HG02610 (cell line): ENCODE measurements around the gene ITPR3.

ENCODE experiments used
- ATAC-seq: cut with Tn5 transposase; IDR thresholded peaks from one replicate; pipeline ENCODE4 v1.9.1; 2021; ENCODE audit warnings: mild to moderate bottlenecking, moderate library complexity; ENCODE audit not compliant: unreplicated experiment

Gene ITPR3

DNA sequence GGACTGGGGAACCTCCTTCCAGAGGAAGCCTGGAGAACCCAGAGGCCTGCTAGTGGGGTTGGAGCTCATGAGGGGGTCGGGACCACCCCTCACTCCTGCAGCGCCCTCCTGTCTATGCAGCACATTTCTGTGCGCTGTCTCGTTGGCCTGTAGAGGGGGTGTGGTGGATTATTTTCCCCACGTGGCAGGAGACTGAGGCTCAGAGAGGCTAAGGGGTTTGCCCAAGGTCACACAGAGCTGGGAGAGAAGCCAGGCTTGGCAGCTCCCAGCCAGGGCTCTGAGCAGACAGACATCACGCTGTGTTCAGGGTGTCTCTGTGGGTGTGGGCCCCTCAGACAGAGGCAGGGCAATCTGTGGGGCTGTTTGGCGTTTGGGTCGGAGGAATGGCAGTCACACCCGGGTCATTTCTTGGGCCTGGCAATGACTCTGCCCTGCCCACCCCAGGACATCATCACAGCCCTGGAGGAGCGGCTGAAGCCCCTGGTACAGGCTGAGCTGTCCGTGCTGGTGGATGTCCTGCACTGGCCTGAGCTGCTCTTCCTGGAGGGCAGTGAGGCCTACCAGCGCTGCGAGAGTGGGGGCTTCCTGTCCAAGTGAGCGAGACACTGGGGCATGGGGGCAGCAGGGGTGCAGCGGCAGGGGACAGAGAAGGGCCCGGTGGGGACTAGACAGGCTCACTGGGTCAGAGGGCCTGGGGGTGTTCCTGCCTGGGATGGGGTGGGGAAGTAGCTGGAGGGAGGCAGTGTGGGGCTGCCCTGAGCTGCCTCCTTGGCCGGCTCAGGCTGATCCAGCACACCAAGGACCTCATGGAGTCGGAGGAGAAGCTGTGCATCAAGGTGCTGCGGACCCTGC lies 62.7 kb downstream of the ITPR3 start:
- ATAC-seq = no peak

DNA sequence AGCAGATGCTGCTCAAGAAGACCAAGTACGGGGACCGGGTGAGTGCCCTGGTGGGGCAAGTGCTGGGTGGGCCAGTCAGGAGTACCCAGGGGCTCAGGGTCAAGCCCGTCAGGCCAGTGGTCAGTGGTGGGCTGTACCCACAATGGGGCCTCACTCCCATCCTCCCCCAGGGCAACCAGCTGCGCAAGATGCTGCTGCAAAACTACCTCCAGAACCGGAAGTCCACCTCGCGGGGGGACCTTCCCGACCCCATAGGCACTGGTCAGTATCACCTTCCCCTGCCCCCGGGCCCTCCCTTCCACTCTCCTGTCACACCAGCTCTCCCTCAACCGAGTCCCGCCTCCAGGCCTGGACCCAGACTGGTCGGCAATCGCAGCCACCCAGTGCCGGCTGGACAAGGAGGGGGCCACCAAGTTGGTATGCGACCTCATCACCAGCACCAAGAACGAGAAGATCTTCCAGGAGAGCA lies 63.3 kb downstream of the ITPR3 start:
- no peak for ATAC-seq

DNA sequence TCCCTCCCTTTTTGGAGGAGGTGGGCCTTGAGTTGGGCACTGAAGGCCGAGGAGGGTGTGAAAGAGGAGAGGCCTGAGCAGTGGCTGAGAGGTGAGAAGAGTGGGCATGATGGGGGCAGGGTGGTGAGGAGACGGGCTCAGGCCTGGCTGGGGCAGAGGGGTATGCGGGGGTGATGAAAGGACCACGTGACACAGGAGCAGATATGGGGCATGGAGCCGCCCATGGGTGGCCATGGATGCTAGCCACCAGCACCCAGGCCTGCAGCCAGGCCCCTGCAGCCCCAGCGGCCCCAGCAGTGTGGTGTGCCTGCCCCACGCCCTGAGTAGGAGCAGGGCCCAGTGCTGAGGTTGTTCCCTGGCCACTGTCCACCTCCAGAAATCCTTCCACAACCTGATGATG lies 63.9 kb downstream of the ITPR3 start:
- ATAC-seq = no peak

GRCh38 chr6:33685411-33686224 lies 64.5 kb downstream of the ITPR3 start:
- ATAC-seq = no peak

- ATAC-seq = no peak
These were observed 65.3 kb downstream of the ITPR3 start for GRCh38 chr6:33686225-33686924.

DNA sequence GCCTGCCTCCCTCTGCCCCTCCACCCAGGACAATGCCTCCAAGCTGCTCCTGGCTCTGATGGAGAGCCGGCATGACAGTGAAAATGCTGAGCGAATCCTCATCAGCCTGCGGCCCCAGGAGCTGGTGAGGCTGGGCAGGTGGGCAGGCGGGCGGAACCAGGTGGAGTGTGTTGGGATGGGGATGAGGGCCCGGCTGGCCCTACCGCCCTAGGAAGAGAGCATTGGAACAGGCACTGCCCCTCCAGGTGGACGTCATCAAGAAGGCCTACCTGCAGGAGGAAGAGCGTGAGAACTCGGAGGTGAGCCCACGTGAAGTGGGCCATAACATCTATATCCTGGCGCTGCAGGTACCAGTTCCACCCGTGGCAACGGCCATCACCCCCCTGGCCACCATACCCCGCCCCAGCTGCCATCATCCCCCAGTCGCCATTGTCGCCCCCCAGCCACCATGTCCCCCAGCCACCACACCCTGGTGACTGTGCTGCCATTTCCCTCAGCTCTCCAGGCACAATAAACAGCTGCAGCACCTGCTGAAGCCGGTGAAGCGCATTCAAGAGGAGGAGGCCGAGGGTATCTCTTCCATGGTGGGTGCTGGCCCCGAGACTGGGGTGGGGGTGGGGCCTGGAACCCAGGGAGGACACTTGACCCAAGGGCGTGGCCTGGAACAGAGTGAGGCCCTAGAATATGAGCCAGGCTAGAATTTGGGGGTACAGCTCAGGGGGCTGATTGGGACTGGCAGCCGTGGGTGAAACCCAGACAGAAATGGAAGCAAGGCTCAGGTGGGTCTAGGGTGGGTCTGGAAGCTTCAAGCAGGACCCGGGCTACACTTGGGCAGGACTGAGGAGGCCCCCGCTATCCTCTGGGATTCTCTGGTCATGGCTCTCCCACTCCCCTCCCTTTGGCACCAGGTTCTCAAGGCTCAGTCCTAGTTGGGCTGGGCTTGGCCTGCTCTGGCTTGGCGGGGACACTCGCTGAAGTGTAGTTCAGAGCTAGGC lies 66.2 kb downstream of the ITPR3 start:
- ATAC-seq = no peak

DNA sequence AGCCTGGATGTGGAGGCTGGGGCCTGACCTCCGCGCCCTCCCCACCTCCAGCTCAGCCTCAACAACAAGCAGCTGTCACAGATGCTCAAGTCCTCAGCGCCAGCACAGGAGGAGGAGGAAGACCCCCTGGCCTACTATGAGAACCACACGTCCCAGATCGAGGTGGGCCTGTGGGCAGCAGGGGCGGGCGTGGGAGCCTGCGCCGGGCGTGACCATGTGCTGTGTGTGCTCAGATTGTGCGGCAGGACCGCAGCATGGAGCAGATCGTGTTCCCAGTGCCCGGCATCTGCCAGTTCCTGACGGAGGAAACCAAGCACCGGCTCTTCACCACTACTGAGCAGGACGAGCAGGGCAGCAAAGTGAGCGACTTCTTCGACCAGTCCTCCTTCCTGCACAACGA lies 66.9 kb downstream of the ITPR3 start:
- no peak for ATAC-seq

DNA sequence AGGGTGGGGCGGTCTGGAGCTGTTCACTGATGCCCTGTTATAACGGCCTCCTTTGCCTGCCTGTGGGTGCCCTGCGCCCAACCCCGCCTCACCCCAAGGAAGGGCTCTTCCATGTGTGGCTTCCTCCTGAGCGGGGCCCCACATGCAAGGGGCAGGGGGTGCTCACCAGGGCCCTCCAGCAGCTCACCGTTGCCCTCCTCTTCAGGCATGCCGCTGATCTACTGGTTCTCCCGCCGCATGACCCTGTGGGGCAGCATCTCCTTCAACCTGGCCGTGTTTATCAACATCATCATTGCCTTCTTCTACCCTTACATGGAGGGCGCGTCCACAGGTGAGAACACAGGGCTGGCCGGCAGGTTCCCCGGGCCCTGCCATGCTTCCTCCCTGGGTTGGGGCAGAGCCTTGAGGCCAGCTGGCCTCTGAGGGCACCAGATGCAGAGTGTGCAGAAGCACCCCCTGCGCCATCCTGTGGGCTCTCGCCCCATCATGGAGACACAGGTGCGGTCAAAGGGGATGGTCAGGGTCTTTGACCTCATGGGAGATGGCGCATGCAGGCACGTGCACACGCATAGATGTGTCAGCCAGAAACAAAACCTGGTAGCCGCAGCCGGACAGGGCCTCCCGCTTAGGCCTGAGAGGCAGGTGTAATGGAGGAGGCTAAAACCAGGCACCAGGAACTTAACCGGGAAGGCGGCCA lies 67.5 kb downstream of the ITPR3 start:
- no peak for ATAC-seq

DNA sequence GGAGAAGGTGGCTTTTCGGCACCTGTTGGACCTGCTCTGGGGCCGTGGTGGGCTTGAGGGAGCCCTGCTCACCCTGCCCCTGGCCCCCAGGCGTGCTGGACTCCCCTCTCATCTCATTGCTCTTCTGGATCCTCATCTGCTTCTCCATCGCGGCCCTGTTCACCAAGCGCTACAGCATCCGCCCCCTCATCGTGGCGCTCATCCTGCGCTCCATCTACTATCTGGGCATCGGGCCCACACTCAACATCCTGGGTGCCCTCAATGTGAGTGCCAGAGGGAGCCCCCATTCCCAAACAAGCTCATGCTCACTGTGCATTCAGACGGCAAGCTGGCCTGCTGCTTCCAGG lies 68.0 kb downstream of the ITPR3 start:
- ATAC-seq = no peak

DNA sequence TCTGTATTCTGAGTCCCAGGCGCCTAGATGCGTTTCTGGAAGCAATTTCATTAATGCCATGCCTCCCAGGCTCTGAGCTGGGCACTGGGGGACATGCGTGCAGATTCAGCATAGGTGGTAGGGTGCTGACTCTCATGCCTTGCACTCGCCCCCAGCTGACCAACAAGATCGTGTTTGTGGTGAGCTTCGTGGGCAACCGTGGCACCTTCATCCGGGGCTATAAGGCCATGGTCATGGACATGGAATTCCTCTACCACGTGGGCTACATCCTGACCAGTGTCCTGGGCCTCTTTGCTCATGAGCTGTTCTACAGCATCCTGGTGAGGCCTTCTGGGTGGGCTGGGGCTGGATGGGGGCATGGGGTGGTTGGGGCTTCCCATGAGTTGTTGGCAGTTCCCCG lies 68.8 kb downstream of the ITPR3 start:
- ATAC-seq = no peak

GRCh38 chr6:33690766-33691165 lies 69.6 kb downstream of the ITPR3 start:
- ATAC-seq = no peak

DNA sequence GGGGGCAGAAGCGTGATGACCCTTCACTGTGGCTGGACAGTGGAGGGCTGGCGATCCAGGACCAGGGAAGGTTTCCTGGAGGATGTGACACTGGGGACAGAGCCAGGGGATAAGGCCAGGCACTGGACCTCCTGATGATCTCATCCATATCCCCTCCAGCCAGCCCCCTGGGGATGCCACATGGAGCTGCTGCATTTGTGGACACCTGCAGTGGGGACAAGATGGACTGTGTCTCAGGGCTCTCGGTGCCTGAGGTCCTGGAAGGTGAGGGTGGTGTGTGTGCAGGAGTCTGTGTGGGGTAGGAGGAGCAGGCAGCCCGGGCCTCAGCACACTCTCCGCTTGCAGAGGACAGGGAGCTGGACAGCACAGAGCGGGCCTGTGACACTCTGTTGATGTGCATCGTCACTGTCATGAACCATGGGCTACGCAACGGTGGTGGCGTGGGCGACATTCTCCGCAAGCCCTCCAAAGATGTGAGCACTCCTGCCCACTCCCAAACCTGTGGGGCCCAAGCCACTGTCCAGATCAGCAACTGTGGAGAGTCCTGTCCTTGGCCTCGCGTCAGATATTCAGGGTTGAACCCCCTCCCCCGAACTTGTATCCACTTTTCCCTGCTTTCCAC lies 70.4 kb downstream of the ITPR3 start:
- no peak for ATAC-seq

GRCh38 chr6:33692078-33692759 lies 71.1 kb downstream of the ITPR3 start:
- no peak for ATAC-seq

GRCh38 chr6:33692760-33693158 lies 71.6 kb downstream of the ITPR3 start:
- peak; percentile 45 for ATAC-seq

- no peak for ATAC-seq
These were observed 72.3 kb downstream of the ITPR3 start for GRCh38 chr6:33693186-33694105.

DNA sequence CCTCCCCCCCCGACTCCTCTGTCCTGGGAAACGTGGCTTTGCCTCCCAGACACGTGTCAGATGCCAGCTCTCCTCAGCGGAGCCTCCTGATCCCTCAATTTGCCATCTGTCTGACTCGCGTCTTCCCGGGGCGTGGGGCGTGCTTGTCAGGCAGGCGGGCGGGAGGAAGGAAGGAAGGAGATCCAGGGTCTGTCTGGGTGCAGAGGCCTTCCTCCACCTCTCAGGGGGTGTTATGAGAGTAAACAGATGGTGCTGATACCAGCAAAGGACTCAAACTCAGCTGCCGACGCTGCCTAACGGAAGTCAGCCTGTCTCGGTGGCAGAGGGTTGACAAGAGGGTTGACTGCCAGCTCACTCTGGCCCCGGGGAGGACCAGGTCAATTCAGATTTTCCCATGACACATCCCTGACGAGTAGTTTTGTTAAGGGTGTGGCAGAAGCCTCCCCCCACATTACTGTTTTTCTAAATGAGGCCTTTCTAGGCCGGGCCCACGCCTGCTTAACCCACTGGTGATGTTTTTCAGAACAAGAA lies 73.3 kb downstream of the ITPR3 start:
- ATAC-seq = no peak

- ATAC-seq = no peak
These were observed 73.9 kb downstream of the ITPR3 start for GRCh38 chr6:33694977-33695376.
